SU-DHL-6 (cell line): ENCODE data around the gene HIPK2.

Experiments used
- EZH2phosphoT487 ChIP-seq: fragments of 200-600 bp; sonication (generic), shearing (Covaris generic); conservative IDR thresholded peaks from 2 replicates; pipeline ENCODE4 v1.6.1; 2018; ENCODE audit warnings: mild to moderate bottlenecking, antibody characterized with exemption, low read length, moderate library complexity, mixed read lengths
- TF ChIP-seq, protein P1 (sequence below): fragments of 200-600 bp; sonication (generic); IDR thresholded peaks from one replicate; pipeline ENCODE4 v1.5.1; 2017; ENCODE audit warnings: antibody characterized with exemption, mild to moderate bottlenecking, low read length, moderate library complexity; ENCODE audit not compliant: insufficient read depth, poor library complexity, severe bottlenecking

DNA sequence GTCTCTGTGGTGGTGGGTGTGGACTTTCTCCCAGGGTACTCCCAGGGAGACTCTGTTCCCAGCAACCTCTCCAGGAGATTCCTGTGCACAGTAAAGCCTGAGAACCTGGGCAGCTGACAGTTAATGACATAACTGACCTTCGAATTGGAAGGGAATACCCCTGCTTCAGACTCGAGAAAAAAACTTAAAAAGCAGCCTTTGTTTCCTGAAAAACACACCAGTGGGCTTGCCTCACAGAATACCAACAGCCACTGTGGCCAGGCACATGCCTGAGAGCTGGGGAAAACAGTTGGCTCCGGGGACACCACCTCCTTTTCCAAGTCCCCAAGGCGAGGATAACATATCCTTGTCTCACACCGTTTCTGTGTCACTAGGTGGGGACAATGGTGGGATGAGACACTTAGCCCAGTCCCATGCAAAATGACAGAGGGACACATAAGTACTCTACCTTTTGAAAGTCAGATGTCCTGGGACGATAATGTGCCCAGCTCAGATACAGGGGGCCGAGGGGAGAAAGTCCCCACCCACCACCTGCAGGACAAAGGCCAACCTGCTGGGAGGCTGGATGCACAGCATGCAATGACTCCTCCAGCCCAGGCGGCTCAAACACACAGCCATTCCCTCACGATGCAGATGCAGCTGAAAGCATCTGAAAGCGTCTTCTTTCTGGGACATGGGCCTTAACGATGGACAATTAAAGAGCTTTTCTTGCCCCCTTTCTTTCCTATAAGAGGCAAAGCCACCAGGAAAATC lies 65.6 kb downstream of the HIPK2 start:
- TF ChIP-seq, protein P1, sequence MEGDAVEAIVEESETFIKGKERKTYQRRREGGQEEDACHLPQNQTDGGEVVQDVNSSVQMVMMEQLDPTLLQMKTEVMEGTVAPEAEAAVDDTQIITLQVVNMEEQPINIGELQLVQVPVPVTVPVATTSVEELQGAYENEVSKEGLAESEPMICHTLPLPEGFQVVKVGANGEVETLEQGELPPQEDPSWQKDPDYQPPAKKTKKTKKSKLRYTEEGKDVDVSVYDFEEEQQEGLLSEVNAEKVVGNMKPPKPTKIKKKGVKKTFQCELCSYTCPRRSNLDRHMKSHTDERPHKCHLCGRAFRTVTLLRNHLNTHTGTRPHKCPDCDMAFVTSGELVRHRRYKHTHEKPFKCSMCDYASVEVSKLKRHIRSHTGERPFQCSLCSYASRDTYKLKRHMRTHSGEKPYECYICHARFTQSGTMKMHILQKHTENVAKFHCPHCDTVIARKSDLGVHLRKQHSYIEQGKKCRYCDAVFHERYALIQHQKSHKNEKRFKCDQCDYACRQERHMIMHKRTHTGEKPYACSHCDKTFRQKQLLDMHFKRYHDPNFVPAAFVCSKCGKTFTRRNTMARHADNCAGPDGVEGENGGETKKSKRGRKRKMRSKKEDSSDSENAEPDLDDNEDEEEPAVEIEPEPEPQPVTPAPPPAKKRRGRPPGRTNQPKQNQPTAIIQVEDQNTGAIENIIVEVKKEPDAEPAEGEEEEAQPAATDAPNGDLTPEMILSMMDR = no peak
- no peak for TF ChIP-seq EZH2phosphoT487
